Adrenal gland (tissue), 12 donors: Measurements from ENCODE around the gene PHF20. TPM values are rescaled to one million over a fixed set of nuclear protein-coding genes. Genes with fewer than 3 reads are reported as not detected.

Source experiments
- DNase-seq, 7 donors: peaks; one replicate each; pipeline ENCODE4 v3.0.0-alpha.2; 2019 to 2020
- H3K27ac ChIP-seq, 5 donors: fragments of 200-600 bp; sonication (generic) in 4 of 5; 1 replicate in 3 of 5; 2 replicates in 2 of 5; pipeline versions ENCODE4 v1.5.1 to v1.8.0; 2016 to 2020; ENCODE audit warnings: mild to moderate bottlenecking in 1 of 5
- H3K27me3 ChIP-seq: fragments of 200-600 bp; 2 replicates; pipeline ENCODE4 v1.8.0; 2021
- H3K36me3 ChIP-seq, 2 donors: fragments of 200-600 bp; replicated peaks in 1 of 2; 1 replicate in 1 of 2; 2 replicates in 1 of 2; pipeline versions ENCODE4 v1.5.1 to v1.8.0; 2018 to 2022
- H3K4me1 ChIP-seq, 2 donors: fragments of 200-600 bp; replicated peaks in 1 of 2; 1 replicate in 1 of 2; 2 replicates in 1 of 2; pipeline versions ENCODE4 v1.5.1 to v1.8.0; 2018 to 2021
- H3K4me3 ChIP-seq, 4 donors: fragments of 200-600 bp; sonication (generic) in 3 of 4; one replicate each; pipeline ENCODE4 v1.5.1; 2016 to 2018
- H3K9me3 ChIP-seq, 3 donors: fragments of 200-600 bp; sonication (generic) in 1 of 3; replicated peaks in 1 of 3; 1 replicate in 2 of 3; 2 replicates in 1 of 3; pipeline versions ENCODE4 v1.5.1 to v1.8.0; 2016 to 2021
- CTCF ChIP-seq, 6 experiments: fragments of 450-650 bp in 4 of 6; fragments of 200-600 bp in 2 of 6; sonication (generic) in 1 of 6; IDR thresholded peaks; 1 replicate in 5 of 6; 2 replicates in 1 of 6; pipeline versions ENCODE4 v1.5.1 to v1.8.0; 2016 to 2021; ENCODE audit warnings: antibody characterized with exemption in 6 of 6, mild to moderate bottlenecking in 2 of 6, moderate library complexity in 1 of 6
- POLR2A ChIP-seq, 2 donors: fragments of 450-650 bp; IDR thresholded peaks; one replicate each; pipeline ENCODE4 v1.6.1; 2017; ENCODE audit warnings: antibody characterized with exemption in 2 of 2, mild to moderate bottlenecking in 2 of 2, moderate library complexity in 1 of 2
- WGBS, 4 donors: extraction: QIAGEN DNeasy Blood & Tissue Kit in 2 of 4; methylation state at CpG; one replicate each; pipeline versions ENCODE4 v1.1.5 to v1.1.7; 2013 to 2017; 5-methylcytosine and 5-hydroxymethylcytosine counted together
- intact Hi-C, 2 donors: fragments of 100-400 bp; cut with DNase I; formaldehyde crosslinking; loops; one replicate each; pipeline versions ENCODE4 v1.14.1 to v1.15.0; 2022 to 2023
- polyA plus RNA-seq, 3 donors: library from polyadenylated mRNA; stranded (reverse); fragments of 200-250 nt in 2 of 3; fragments of 350-450 nt in 1 of 3; fragmentation: Illumina TruSeq in 1 of 3; extraction: RNeasy Lipid Tissue Mini Kit (QIAGEN cat#74804) in 1 of 3; gene quantifications; one replicate each; pipeline ENCODE4 v1.2.3, GENCODE V29; 2013 to 2014
- total RNA-seq, 9 donors: library from RNA; depleted of rRNA in 4 of 9; stranded (reverse); fragments of >200 nt in 4 of 9; fragments of 120-200 nt in 1 of 9; fragmentation: NEBNext Ultra II Directional in 1 of 9; extraction: Animal tissue kit (Norgen Biotek cat#: 25700) in 1 of 9; gene quantifications; one replicate each; pipeline versions ENCODE4 v1.1.0 to v1.2.4, GENCODE V29; 2013 to 2023
- donor health status: healthy with polysubstance abuse.
- donor health status: Bipolar disorder and iron deficiency.
- donor health status: DM: yes; HTN: yes; CAD: no.
- donor health status: DM: no; HTN: no; CAD: no.
- donor health status: DM: no; HTN: no; CAD: no.
- donor health status: DM: yes; HTN: yes; CAD: no.

Gene PHF20
- total and polyA plus RNA-seq, 12 donors = 15.0 to 45.1 (median 28.8) TPM

GRCh38 chr20:35907017-35907701 lies 135.3 kb downstream of the PHF20 start:
- Histone ChIP-seq H3K4me3 (no peak overlapping the region), H3K36me3 (no peaks in the 10 kb centered on the region), H3K4me1 (peaks cover 0 to 4% of the 10 kb centered on the region in 2 donors), H3K27me3 (no peaks in the 10 kb centered on the region), H3K27ac (peak overlapping the region in 1 of 5 donors; percentile 17), H3K9me3 (no peaks in the 10 kb centered on the region)
- peak in 6 of 7 donors; percentile 16 to 85 (median 38) for DNase-seq
- WGBS, 4 donors = 74 to 85% (median 78%) methylated on average over 7 of the region's 7 CpGs
- TF ChIP-seq CTCF (IDR thresholded peaks at IDR 0.05) (no peak), POLR2A (IDR thresholded peaks at IDR 0.05) (no peak)
- intact Hi-C loops = no loop called here

GRCh38 chr20:35908007-35908406 lies 136.2 kb downstream of the PHF20 start:
- TF ChIP-seq CTCF (IDR thresholded peaks at IDR 0.05) (no peak), POLR2A (IDR thresholded peaks at IDR 0.05) (no peak)

GRCh38 chr20:35909176-35909575 lies 137.4 kb downstream of the PHF20 start:
- H3K4me3 ChIP-seq = no peak overlapping the region
- H3K9me3 ChIP-seq = no peaks in the 10 kb centered on the region
- H3K27ac ChIP-seq = no peak overlapping the region
- 80 to 100% (median 96%) methylated on average over 1 of the region's 1 CpG for WGBS, 4 donors
- H3K27me3 ChIP-seq = no peaks in the 10 kb centered on the region
- H3K36me3 ChIP-seq = peaks cover 0 to 15% of the 10 kb centered on the region in 2 donors
- H3K4me1 ChIP-seq = no peaks in the 10 kb centered on the region
- intact Hi-C loops = no loop called here
- no peak for DNase-seq
- TF ChIP-seq POLR2A (IDR thresholded peaks at IDR 0.05) (no peak), CTCF (IDR thresholded peaks at IDR 0.05) (no peak)

More at GRCh38 chr20:35908007-35908406, 136.2 kb downstream of the PHF20 start:
- Histone ChIP-seq H3K4me3 (no peak overlapping the region), H3K27me3 (no peaks in the 10 kb centered on the region), H3K9me3 (no peaks in the 10 kb centered on the region), H3K4me1 (no peaks in the 10 kb centered on the region), H3K27ac (no peak overlapping the region), H3K36me3 (peaks cover 0 to 4% of the 10 kb centered on the region in 2 donors)
- no peak for DNase-seq
- intact Hi-C loops = no loop called here

GRCh38 chr20:35909796-35910195 lies 138.0 kb downstream of the PHF20 start:
- Histone ChIP-seq H3K9me3 (no peaks in the 10 kb centered on the region), H3K4me1 (no peaks in the 10 kb centered on the region), H3K36me3 (peaks cover 0 to 21% of the 10 kb centered on the region in 2 donors), H3K27me3 (no peaks in the 10 kb centered on the region), H3K4me3 (no peak overlapping the region), H3K27ac (no peak overlapping the region)
- TF ChIP-seq POLR2A (IDR thresholded peaks at IDR 0.05) (no peak), CTCF (IDR thresholded peaks at IDR 0.05) (no peak)
- no peak for DNase-seq
- intact Hi-C loops = no loop called here
- WGBS, 4 donors = 100% methylated on average over 1 of the region's 1 CpG
